Ramos (cell line): Measurements from ENCODE around the gene PRR33.
"Not testable (repeated sequence)": the region's sequence is repeated elsewhere in the genome, so short reads cannot be mapped to it uniquely, and the experiment has no call there.

ENCODE experiments used
- in situ Hi-C: fragments of 300-500 bp; cut with MboI; formaldehyde crosslinking; loops from one replicate; pipeline ENCODE4 v1.14.3; 2022; ENCODE audit warnings: low sequenced_read_pairs; ENCODE audit not compliant: unreplicated experiment

The PRR33 gene

GRCh38 chr11:1892558-1892957 lies 863 bp upstream of the PRR33 start:
- in situ Hi-C loops: no loop called here

- in situ Hi-C loops: no loop called here
Measured at GRCh38 chr11:1892116-1892515, 421 bp upstream of the PRR33 start.

- in situ Hi-C loops: no loop called here
Measured at GRCh38 chr11:1890856-1891830, 552 bp downstream of the PRR33 start.

- in situ Hi-C loops: no loop called here
Measured at GRCh38 chr11:1889941-1890855, 1.5 kb downstream of the PRR33 start.

GRCh38 chr11:1889224-1889930 lies 2.3 kb downstream of the PRR33 start:
- in situ Hi-C loops: no loop called here

GRCh38 chr11:1888811-1889210 lies 2.9 kb downstream of the PRR33 start:
- in situ Hi-C loops: no loop called here

GRCh38 chr11:1888347-1888753 lies 3.3 kb downstream of the PRR33 start:
- in situ Hi-C loops: no loop called here

GRCh38 chr11:1887451-1888346 lies 4.0 kb downstream of the PRR33 start:
- in situ Hi-C loops: no loop called here

- in situ Hi-C loops: not testable (repeated sequence)
Measured at GRCh38 chr11:1886551-1886950, 5.1 kb downstream of the PRR33 start.

GRCh38 chr11:1884303-1884700 lies 7.4 kb downstream of the PRR33 start:
- in situ Hi-C loops: loop anchor here (5.0 kb wide), 1 partner anchor 33 kb away; the partner anchor contains the start of gene TNNT3

GRCh38 chr11:1883346-1884302 lies 8.1 kb downstream of the PRR33 start:
- in situ Hi-C loops: loop anchor here (5.0 kb wide), 1 partner anchor 34 kb away; the partner anchor contains the start of gene TNNT3

- in situ Hi-C loops: loop anchor here (5.0 kb wide), 1 partner anchor 35 kb away; the partner anchor contains the start of gene TNNT3
Measured at GRCh38 chr11:1882265-1883238, 9.1 kb downstream of the PRR33 start.

GRCh38 chr11:1881442-1882264 lies 10.0 kb downstream of the PRR33 start:
- in situ Hi-C loops: loop anchor here (5.0 kb wide), 1 partner anchor 36 kb away; the partner anchor contains the start of gene TNNT3

GRCh38 chr11:1880746-1881441 lies 10.8 kb downstream of the PRR33 start:
- in situ Hi-C loops: loop anchor here (5.0 kb wide), 1 partner anchor 36 kb away; the partner anchor contains the start of gene TNNT3
